GM12864 (cell line): ENCODE measurements around the gene ARPC3.
A peak's percentile ranks its signal among the peaks of the same experiment; 100 is the strongest.
"Not testable (repeated sequence)": the region's sequence is repeated elsewhere in the genome, so short reads cannot be mapped to it uniquely, and the experiment has no call there.

Experiments used
- DNase-seq: peaks from one replicate; pipeline ENCODE4 v3.0.0-alpha.2; 2011; ENCODE audit warnings: low read depth
- H3K4me3 ChIP-seq: 2 replicates; pipeline ENCODE4 v1.5.1; 2011; ENCODE audit warnings: mild to moderate bottlenecking, low read depth, low read length, control low read depth
- TF ChIP-seq, protein P1 (sequence below): IDR thresholded peaks from 2 replicates; pipeline ENCODE4 v1.5.1; 2011; ENCODE audit warnings: low read depth, mild to moderate bottlenecking, moderate library complexity, low read length, control low read depth, inconsistent platforms; ENCODE audit errors: missing control alignments

Gene ARPC3

GRCh38 chr12:110449799-110450497 lies at the start of gene ARPC3:
TSS of gene ARPC3 (minus strand) at chr12:110450337. CDS start at chr12:110450260, 77 bp downstream.
- TF ChIP-seq, protein P1, sequence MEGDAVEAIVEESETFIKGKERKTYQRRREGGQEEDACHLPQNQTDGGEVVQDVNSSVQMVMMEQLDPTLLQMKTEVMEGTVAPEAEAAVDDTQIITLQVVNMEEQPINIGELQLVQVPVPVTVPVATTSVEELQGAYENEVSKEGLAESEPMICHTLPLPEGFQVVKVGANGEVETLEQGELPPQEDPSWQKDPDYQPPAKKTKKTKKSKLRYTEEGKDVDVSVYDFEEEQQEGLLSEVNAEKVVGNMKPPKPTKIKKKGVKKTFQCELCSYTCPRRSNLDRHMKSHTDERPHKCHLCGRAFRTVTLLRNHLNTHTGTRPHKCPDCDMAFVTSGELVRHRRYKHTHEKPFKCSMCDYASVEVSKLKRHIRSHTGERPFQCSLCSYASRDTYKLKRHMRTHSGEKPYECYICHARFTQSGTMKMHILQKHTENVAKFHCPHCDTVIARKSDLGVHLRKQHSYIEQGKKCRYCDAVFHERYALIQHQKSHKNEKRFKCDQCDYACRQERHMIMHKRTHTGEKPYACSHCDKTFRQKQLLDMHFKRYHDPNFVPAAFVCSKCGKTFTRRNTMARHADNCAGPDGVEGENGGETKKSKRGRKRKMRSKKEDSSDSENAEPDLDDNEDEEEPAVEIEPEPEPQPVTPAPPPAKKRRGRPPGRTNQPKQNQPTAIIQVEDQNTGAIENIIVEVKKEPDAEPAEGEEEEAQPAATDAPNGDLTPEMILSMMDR, result peak; percentile 85
- H3K4me3 ChIP-seq, result peak within 1 kb of the TSS; percentile 60
- peak; percentile 90 for DNase-seq

GRCh38 chr12:110498984-110499706 lies 49.0 kb upstream of the ARPC3 start:
- TF ChIP-seq, protein P1, result no peak
- no peak for DNase-seq
- no peak overlapping the region for H3K4me3 ChIP-seq

DNA sequence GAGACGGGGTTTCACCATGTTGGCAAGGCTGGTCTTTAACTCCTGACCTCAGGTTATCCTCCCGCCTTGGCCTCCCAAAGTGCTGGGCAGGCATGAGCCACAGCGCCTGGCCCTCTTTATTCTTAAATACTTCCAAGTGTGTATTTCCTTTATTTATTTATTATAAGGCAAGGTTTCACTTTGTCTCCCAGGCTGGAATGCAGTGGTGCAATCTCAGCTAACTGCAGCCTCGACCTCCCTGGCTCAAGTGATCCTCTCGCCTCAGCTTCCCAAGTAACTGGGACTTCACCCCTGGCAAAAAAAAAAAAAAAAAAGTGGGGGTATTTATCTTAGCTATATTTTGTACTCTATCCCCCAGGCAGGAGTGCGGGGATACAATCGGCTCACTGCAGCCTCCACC lies 25.3 kb upstream of the ARPC3 start:
- TF ChIP-seq, protein P1, result no peak

GRCh38 chr12:110468214-110469048 lies 18.3 kb upstream of the ARPC3 start, which contains the start of the genes FAM216A and GPN3:
TSS of gene FAM216A (plus strand) at chr12:110468845. CDS start at chr12:110468876, 31 bp downstream.
TSS of gene GPN3 (minus strand) at chr12:110468257. CDS start at chr12:110468203, 54 bp downstream.
- H3K4me3 ChIP-seq, result peak within 1 kb of the TSS; percentile 73
- DNase-seq, result peak; percentile 94
- TF ChIP-seq, protein P1, result no peak

More for the DNA sequence above, 25.3 kb upstream of the ARPC3 start:
- no peak for DNase-seq
- H3K4me3 ChIP-seq, result no peak overlapping the region

DNA sequence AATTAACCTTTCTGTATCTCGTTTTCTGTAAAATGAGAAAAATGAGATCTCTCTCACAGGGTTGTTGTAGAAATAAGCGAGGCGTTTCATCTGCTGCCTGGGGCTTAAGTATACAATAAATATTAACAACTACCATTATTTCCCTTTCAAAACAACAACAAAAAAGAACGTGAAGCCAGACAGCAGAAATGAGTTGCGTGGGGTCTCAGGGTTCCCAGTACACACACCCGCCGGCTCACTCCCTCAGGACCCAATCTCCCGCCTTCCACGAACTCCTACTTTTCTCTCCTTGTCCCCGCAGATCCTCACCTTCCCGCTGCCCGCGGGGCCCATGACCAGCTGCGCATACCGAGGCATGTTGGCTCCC lies 17.7 kb upstream of the ARPC3 start:
- DNase-seq, result no peak
- TF ChIP-seq, protein P1, result no peak
- peak overlapping the region; percentile 73 for H3K4me3 ChIP-seq

DNA sequence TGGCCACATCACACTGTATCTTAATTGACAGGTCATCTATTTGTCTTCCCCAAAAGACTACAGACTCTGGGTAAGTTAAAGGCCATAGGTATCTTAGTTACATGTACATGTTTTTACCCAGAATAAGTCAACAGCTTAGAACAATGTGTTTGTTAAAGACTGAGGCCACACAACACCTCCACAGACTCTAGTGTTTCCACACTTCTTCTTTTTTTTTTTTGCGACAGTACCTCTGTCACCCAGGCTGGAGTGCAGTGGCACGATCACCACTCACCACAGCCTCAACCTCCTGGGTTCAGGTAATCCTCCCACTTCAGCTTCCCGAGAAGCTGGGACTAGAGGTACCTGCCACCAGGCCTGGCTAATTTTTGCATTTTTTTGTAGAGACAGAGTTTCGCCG lies 16.7 kb upstream of the ARPC3 start:
- TF ChIP-seq, protein P1, result no peak
- DNase-seq, result no peak
- peak overlapping the region; percentile 73; the same call in 1 of the 2 replicates for H3K4me3 ChIP-seq

DNA sequence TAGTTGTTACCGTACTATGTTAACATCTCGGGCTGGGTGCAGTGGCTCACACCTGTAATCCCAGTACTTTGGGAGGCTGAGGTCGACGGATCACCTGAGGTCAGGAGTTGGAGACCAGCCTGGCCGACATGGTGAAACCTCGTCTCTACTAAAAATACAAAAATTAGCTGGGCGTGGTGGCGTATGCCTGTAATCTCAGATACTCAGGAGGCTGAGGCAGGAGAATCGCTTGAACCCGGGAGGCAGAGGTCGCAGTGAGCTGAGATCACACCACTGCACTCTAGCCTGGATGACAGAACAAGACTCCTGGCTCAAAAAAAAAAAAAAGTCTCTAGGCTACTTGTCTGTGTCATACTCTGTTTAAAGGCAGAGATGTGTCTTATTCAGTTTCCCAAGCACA lies 15.6 kb upstream of the ARPC3 start:
- H3K4me3 ChIP-seq, DNase-seq: not testable (repeated sequence)
